NCI-H510A (cell line): Measurements from ENCODE around the gene SLC10A1.
"Not testable (repeated sequence)": the region's sequence is repeated elsewhere in the genome, so short reads cannot be mapped to it uniquely, and the experiment has no call there.

Source experiments
- DNase-seq: peaks from one replicate; lab custom pipeline; 2025; lab: John Stamatoyannopoulos, UW

SLC10A1 gene

DNA sequence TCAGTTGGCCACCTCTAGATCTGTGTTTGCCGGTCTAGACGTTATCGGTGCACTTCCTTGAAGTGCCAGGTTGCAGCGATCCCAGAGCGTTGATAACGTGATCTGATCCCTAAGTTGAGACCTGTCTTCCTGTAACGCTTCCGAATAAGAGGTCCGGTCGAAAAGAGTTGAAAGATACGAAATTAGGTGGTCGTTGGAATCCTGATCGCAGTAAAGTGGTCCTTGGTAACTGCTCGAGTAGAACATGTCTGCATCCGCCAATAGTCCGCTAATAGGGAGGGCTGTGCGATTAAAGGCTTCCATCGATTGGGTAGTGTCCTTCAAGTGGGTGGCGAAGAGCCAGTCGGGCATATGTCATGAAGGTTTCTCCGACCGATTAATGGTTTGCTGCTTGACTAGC lies 27.4 kb downstream of the SLC10A1 start:
- no peak for DNase-seq

GRCh38 chr14:69768873-69769272 lies 28.2 kb downstream of the SLC10A1 start:
- DNase-seq = no peak

DNA sequence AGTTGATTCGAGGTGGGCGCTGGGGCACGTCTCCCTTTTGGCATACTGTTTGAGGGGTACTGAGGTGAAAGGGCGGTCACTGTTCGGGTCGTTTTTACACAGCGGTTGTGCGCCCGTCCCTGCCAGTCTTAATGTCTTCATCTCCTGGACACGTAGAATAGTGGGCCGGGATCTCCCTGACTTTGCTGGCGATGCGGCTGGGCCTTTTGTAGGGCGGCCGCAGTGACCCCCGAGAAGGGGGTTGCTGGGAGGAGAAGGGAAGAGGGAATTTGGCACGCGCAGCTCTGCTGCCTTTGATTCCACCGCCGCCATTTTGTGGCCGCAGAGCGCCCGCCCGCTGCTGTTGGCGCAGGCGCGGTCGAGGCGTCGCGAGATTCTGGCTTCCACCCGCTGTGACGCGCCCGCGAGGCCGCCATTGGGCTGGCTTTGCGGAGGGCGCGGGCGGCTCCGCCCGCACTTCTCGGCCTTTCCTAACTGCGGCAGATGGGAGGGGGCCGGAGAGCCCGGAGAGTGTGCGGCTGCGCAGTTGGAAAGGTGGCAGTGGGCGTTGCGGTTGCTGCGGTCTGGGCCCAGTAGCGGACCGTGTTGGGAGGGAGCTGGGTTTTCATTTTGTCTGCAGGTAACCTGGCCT lies 29.6 kb downstream of the SLC10A1 start:
- peak; percentile 90 for DNase-seq

DNA sequence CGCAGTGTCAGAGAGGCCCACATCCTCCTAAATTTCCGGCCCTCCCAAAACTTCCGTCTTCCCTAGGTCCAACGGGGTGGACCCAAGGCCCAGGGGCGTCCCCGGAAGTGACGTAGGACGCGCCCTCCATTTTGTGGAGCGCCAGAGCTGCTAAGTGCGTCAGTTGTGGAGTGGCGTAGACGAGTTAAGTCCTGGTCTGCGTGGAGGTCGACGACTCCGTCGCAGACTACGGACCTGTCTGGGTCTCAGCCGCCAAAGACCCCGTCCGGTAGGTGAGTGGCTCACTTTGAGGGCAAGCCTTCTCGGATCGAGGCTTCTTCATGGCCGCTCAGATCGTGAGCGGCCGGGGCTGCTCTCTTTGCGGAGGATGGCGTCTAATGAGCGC lies 30.1 kb downstream of the SLC10A1 start, which contains the start of gene SRSF5:
Gene SRSF5 (plus strand): TSS at position 159 of the 385 bp plus-strand sequence. CDS start 1,015 bp downstream, outside the sequence.
- peak; percentile 82 for DNase-seq

DNA sequence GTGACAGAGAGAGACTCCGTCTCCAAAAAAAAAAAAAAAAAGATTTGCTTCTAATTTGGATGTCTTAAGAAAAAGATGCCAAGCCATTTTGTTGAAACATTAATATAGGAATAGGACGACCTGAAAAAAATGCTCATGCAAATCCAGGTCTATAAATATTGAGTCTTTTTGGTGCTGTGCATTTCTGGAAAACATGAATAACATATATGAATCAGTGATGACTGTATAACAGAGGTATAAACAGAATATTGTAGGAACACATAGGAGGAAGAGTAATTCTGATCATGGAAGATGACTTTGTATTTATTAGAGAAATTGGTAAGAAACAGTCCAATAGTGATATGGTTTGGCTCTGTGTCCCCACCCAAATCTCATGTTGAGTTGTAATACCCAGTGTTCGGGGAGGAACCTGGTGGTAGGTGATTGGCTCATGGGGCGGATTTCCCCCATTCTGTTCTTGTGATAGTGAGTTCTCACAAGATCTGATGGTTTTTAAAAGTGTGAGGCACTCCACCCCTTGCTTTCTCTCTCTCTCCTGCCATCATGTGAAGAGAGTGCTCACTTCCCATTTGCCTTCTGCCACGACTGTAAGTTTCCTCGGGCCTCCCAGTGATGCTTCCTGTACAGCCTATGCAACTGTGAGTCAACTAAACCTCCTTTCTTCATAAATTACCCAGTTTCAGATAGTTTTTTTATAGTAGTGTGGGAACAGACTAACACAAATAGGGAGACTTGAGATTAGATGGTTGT lies 33.1 kb downstream of the SLC10A1 start:
- DNase-seq = no peak

- no peak for DNase-seq
Measured at GRCh38 chr14:69760810-69761209, 36.2 kb downstream of the SLC10A1 start.

DNA sequence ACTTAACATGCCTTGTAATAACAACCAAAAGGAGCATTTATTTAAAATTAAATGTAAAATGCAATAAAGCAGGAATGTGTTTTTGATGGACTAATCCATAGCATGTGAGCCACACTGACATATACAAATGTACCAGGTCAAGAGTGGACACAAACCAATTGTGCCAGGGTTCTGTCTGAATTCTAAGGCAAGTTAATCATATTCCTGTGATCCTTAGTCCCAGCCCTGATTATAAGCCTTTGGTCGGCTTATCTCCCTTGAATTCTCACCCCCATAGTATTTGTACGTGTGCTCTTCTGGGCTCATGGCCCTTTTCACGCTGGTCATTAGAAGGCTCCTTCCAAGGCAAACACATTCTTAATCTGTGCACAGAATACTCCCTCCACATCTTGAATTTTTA lies 40.7 kb downstream of the SLC10A1 start:
- DNase-seq = no peak

GRCh38 chr14:69755784-69756183 lies 41.3 kb downstream of the SLC10A1 start:
- no peak for DNase-seq

DNA sequence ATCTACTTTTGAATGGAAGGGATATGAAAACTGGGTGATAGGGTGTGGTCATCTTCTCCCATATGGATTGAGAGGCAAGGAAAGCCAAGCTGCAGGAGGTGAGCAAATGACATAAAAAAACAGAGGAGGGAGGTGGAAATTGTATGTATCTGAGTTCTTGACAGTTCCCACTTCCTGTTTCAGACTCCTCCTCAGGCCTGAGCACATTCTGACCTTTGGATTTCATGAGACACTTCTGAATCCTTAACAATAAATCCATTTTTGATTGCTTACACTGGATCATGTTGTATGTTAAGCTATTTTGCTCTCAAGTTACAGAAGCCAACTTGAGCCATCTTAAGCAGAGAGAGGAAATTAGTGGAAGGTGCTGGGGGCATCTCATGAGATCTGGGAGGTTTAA lies 41.7 kb downstream of the SLC10A1 start:
- no peak for DNase-seq

GRCh38 chr14:69754487-69754886 lies 42.6 kb downstream of the SLC10A1 start:
- DNase-seq = no peak

- DNase-seq = no peak
Measured at GRCh38 chr14:69753860-69754259, 43.2 kb downstream of the SLC10A1 start.

- DNase-seq = no peak
Measured at GRCh38 chr14:69752773-69753172, 44.3 kb downstream of the SLC10A1 start.

GRCh38 chr14:69750495-69750894 lies 46.5 kb downstream of the SLC10A1 start:
- DNase-seq = no peak

- no peak for DNase-seq
Measured at GRCh38 chr14:69749956-69750355, 47.1 kb downstream of the SLC10A1 start.

DNA sequence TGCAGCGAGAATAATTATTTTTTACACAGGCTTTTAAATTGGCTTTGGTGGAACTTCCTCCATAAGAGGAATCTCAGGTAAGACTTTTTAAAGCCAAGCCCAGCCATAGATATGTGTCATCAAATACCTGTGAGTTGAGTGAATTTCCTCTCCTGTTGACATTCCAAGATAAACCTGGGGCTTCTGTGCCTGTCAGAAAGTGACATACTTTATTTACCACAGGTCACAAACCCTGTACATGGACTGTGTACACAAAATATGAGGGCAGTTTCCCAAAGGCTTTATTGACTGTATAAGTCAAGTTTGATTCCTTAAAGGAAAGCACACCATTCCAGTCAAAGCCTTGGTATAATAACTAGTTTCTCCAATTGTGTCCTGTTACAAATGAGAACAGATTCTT lies 56.0 kb downstream of the SLC10A1 start:
- DNase-seq = no peak

- DNase-seq = not testable (repeated sequence)
Measured at GRCh38 chr14:69736405-69736804, 60.6 kb downstream of the SLC10A1 start.

DNA sequence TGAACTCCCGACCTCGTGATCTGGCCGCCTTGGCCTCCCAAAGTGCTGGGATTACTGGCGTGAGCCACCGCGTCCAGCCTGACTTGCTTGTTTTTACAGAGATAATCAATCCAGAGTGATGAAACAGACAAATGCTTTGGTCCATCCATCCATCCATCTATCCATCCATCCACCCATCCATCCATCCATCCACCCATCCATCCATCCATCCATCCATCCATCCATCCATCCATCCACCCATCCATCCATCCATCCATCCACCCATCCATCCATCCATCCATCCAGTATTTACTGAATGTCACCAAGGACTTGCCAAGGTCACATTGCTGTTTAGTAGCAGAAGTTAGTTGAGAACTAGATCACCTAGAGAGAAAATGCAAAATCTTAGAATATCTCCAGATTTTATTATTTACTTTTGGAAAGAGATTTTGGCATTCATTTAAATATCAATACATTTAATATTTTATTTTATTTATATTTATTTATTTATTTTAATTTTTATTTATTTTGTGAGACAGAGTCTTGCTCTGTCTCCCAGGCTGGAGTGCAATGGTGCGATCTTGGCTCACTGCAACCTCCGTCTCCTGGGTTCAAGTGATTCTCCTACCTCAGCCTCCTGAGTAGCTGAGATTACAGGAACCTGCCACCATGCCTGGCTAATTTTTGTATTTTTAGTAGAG lies 65.0 kb downstream of the SLC10A1 start:
- not testable (repeated sequence) for DNase-seq

DNA sequence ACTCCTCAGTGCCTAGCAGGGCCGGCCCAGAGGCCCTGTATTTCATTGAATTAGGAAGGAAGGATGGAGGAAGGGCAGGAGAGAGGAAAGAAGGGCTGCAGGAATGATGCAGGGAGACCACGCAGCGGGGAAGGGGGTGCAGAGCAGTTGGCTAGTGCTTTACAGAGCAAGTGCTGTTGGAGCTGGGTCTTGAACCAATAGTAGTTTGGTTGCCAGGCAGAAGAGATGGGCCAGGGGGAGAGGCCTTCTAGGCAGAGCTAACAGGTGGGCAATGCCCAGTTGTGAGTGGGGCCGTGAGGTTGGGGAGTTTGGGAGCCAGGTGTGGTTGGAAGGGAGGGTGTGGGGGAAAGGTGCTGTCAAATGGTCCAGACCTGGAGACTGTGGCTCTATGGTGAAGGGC lies 69.2 kb downstream of the SLC10A1 start:
- no peak for DNase-seq

GRCh38 chr14:69726761-69727511 lies 70.1 kb downstream of the SLC10A1 start:
- no peak for DNase-seq
